HG03565 (cell line): ENCODE measurements around the gene SLC35D1.
A peak's percentile ranks its signal among the peaks of the same experiment; 100 is the strongest.

Source experiments
- ATAC-seq: cut with Tn5 transposase; IDR thresholded peaks from one replicate; pipeline ENCODE4 v1.9.1; 2021; ENCODE audit warnings: mild to moderate bottlenecking, moderate library complexity; ENCODE audit not compliant: unreplicated experiment

The SLC35D1 gene

DNA sequence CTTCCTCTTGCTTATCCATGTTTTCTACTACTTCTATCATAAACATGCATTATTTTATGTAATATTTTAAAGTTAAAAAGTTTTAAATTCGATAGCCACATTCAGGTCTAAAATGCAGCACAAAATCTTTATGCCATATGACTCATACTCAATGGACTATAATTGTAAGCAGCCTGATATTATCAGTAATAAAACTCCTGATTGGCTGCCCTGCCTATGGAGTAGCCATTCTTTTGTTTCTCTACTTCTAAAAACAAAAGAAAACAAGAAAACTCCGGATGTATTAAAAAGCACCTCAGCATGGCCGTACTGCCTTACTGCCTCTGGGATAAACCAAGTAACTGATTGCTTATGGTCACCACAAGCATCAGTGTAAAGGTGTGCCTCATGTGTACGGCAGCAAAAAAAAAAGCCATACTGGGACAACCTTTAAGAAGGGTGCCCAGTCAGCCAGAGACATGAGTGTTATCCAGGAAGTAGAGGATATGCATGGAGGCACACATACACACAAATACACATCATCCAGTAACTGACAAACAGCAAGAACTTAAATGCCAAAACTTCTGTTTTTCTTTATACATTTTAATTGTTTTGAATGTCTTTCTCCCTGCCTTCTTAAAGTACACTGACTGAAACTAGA is 9.2 kb downstream of the SLC35D1 start:
- ATAC-seq, result no peak

GRCh38 chr1:67043366-67043765 is 10.6 kb downstream of the SLC35D1 start:
- ATAC-seq, result no peak

- ATAC-seq, result no peak
These were observed 12.0 kb downstream of the SLC35D1 start for GRCh38 chr1:67041841-67042503.

GRCh38 chr1:67040405-67040804 is 13.5 kb downstream of the SLC35D1 start:
- no peak for ATAC-seq

DNA sequence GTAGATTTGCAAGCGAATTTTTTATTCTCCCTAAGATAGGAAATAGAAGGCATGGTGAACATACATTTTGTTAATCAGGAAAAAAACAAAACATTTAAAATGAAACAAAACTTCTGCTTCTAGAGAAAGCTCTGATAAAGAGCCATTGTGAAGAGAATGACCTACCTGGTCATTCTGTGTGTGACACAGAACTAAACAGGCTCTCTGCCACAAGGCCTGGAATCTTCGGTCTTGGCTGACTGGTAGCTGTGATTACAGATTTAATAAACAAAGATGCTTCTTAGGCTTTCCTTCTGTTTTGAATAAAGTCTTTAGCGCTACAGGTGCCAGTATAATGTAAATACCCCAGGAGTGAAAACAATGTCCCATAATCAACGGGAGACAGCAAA is 22.1 kb downstream of the SLC35D1 start:
- no peak for ATAC-seq

- no peak for ATAC-seq
These were observed 22.7 kb downstream of the SLC35D1 start for GRCh38 chr1:67031121-67031858.

DNA sequence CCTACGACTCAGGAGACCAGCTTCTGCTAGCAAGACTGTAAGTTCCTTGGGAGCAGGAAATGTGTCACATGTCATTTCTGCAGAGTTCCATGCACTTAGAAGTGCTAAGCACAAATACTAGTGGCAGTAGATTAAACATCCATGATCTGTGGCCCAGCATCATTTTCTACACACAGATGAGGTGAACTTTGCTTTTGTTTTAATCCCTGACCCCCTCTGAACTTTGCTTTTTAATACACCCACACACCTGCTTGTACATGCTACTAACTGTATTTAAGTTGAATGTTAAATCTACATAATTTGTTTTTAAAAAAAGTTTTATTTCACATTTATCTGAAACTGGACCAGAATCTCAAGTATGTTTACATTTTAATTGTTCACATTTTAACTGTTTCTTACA is 24.5 kb downstream of the SLC35D1 start:
- no peak for ATAC-seq

DNA sequence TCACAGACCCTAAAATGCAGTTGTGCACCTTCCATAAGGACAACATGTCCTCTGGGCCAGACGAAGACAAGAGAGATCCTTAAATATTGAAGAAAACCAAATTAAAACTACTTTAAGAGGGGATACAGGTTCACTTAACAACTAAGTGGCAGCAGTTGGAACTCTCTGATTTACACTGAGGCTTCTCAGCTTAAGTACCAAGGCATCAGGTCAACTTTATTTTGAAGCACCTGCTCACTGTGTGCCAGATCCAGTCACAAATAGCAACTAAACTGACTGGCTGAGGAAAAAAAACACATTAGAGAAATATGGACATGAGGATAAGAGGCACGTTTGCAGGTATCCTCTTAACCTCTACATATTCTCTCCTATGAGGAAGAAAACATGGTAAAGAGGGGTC is 33.2 kb downstream of the SLC35D1 start:
- ATAC-seq, result no peak

- ATAC-seq, result no peak
These were observed 33.6 kb downstream of the SLC35D1 start for GRCh38 chr1:67020304-67020703.

- no peak for ATAC-seq
These were observed 34.3 kb downstream of the SLC35D1 start for GRCh38 chr1:67019600-67020136.

DNA sequence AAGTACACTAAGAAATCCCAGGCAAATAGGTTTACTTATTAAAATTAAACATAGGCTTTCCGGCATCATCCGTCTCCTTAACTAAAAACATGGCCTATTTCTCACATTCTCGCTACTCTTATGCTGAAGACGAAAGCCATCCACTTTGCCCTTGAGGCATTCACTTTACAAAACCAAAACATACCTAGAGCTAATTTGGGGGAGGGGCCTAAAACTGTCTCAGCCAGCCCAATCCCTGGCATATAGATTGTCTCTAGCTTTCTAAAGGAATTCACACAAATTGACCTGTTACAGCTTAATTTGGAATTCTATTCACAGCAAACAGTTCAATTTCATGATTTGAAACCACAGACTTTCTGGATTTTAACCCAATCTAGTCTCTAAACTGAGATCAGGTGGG is 34.8 kb downstream of the SLC35D1 start:
- no peak for ATAC-seq

- ATAC-seq, result no peak
These were observed 35.4 kb downstream of the SLC35D1 start for GRCh38 chr1:67018574-67018973.

DNA sequence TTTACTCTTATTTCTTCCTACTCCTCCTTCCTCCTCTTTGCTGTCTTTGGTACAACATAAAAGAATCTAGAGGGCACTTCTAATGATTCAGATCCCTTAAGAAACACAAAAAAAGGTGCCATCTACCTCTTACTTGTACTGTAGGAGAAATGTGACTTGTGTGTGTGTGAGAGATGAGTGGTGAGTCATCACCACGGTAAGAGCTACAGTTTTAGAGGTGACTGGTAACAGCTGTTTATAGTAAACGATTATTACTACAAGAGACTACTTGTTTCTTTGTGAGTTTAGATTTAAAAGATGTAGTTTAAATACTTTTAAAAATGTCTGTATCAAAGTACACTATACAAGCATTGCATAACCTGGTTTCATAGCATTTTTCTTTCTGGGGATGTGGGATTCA is 40.4 kb downstream of the SLC35D1 start:
- ATAC-seq, result peak; percentile 43

DNA sequence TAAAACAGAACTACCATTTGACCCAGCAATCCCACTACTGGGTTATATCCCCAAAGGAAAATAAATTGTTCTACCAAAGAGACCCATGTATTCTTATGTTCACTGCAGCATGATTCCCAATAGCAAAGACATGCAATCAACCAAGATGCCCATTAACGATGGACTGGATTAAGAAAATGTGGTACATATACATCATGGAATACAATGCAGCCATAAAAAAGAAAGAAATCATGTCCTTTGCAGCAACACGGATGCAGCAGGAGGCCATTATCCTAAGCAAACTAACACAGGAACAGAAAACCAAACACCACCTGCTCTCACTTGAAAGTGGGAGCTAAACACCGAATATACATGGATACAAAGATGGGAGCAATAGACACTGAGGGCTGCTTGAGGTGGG is 44.2 kb downstream of the SLC35D1 start:
- no peak for ATAC-seq

- ATAC-seq, result no peak
These were observed 48.9 kb downstream of the SLC35D1 start for GRCh38 chr1:67005068-67005467.

- no peak for ATAC-seq
These were observed 49.8 kb downstream of the SLC35D1 start for GRCh38 chr1:67004176-67004575.

DNA sequence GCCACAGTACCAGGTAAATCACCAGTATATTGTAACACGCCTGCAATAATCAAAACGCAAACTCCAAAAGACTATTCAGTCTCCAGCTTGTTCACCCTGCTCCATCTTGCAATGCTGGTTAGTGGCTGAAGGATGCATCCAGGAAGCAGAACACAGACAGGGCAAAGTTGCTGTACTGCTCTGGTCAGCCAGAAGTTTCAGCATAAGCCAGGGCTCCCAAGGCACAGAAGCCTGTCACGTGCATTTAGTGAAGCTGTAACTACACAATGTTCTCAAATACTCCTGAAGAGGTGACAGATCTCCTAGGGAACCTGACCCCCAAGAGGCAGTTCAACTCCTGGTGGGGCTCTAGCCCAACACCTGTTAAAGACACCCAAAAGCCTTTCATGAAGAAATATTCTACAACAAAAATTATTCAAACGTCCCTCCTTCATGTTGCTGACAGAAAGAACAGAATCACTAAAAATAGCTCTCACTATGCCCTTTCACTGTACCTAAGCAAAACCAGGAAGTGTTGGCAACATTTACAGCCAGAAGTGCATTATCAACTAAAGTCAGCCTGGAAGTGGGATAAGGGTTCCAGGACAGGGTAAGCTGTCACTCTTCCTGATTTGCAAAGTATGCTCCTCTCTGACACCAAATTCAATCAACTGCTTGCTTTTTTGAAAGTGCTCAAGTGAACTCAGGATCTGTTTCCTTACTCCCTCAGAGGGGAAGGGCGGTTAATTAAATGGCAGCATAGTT is 52.1 kb downstream of the SLC35D1 start:
- ATAC-seq, result no peak

DNA sequence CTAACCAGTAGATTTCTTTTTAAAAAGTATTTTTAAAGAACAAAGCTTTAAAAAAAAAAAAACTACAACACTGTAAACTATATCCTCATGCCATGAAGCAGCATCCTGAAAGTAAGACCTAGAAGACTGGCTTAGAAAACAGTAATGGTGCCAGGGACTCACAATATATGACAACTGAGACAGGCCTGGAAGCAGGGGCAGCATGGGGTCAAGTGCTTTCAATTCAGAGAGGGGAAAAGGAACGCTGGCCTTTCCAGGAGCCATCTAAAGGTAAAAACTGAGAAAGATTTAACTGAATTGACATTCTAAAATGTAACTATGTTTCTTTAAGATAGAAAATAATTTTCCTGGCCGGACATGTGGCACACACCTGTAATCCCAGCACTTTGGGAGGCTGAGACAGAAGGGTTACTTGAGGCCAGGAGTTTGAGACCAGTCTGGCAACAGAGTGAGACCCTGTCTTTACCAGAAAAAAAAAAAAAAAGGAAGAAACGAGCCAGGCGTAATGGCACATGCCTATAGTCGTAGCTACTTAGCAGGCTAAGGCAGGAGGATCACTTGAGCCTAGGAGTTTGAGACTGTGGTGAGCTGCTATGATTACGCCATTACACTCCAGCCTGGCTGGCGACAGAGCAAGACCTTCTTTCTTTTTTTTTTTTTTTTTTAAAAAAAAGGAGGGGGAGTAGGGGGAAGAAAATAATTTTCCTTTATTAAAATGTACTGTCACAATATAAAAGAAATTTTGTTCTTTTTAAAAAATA is 54.1 kb downstream of the SLC35D1 start:
- ATAC-seq, result no peak

GRCh38 chr1:66998972-66999371 is 55.0 kb downstream of the SLC35D1 start:
- no peak for ATAC-seq

- peak; percentile 56 for ATAC-seq
These were observed 57.8 kb downstream of the SLC35D1 start for GRCh38 chr1:66996018-66996682.
